ENCODE data around the gene GABARAPL1.
"Not testable (repeated sequence)": the region's sequence is repeated elsewhere in the genome, so short reads cannot be mapped to it uniquely, and the experiment has no call there.

The GABARAPL1 gene

GRCh38 chr12:10204495-10204894, 8.2 kb upstream of the GABARAPL1 start:
- not testable (repeated sequence) for DNase-seq

GRCh38 chr12:10205220-10205807, 7.4 kb upstream of the GABARAPL1 start:
- DNase-seq = no peak

GRCh38 chr12:10207136-10207535, 5.5 kb upstream of the GABARAPL1 start:
- no peak for DNase-seq

- DNase-seq = no peak
These were observed 2.5 kb upstream of the GABARAPL1 start for GRCh38 chr12:10210225-10210624.

GRCh38 chr12:10211101-10211939, 1.4 kb upstream of the GABARAPL1 start:
- no peak for DNase-seq

- DNase-seq = peak; percentile 96
These were observed 538 bp upstream of the GABARAPL1 start for GRCh38 chr12:10211940-10212738.

GRCh38 chr12:10213168-10214135, 775 bp downstream of the GABARAPL1 start:
- DNase-seq = peak; percentile 87

GRCh38 chr12:10214136-10214894, 1.6 kb downstream of the GABARAPL1 start:
- peak; percentile 33 for DNase-seq

- no peak for DNase-seq
These were observed 2.2 kb downstream of the GABARAPL1 start for GRCh38 chr12:10214895-10215267.

- DNase-seq = no peak
These were observed 2.8 kb downstream of the GABARAPL1 start for GRCh38 chr12:10215436-10215835.

- DNase-seq = not testable (repeated sequence)
These were observed 3.3 kb downstream of the GABARAPL1 start for GRCh38 chr12:10215946-10216345.

GRCh38 chr12:10218021-10218420, 5.3 kb downstream of the GABARAPL1 start:
- no peak for DNase-seq

GRCh38 chr12:10220398-10221077, 7.9 kb downstream of the GABARAPL1 start:
- DNase-seq = no peak

- no peak for DNase-seq
These were observed 9.2 kb downstream of the GABARAPL1 start for GRCh38 chr12:10221846-10222245.

GRCh38 chr12:10223208-10223607, 10.5 kb downstream of the GABARAPL1 start:
- no peak for DNase-seq

GRCh38 chr12:10225426-10225825, 12.7 kb downstream of the GABARAPL1 start:
- DNase-seq = not testable (repeated sequence)

GRCh38 chr12:10226086-10226485, 13.4 kb downstream of the GABARAPL1 start:
- peak; percentile 75 for DNase-seq

GRCh38 chr12:10226731-10227130, 14.1 kb downstream of the GABARAPL1 start:
- no peak for DNase-seq

GRCh38 chr12:10227648-10228047, 15.0 kb downstream of the GABARAPL1 start:
- DNase-seq = no peak

GRCh38 chr12:10234562-10234961, 21.9 kb downstream of the GABARAPL1 start:
- no peak for DNase-seq
